ENCODE measurements around the gene NAMPT.
"Not testable (repeated sequence)": the region's sequence is repeated elsewhere in the genome, so short reads cannot be mapped to it uniquely, and the experiment has no call there.

Gene NAMPT

GRCh38 chr7:106231856-106232490 is 52.8 kb downstream of the NAMPT start:
- DNase-seq (ENCODE audit: low spot score), result no peak

GRCh38 chr7:106225856-106226255 is 58.9 kb downstream of the NAMPT start:
- DNase-seq (ENCODE audit: low spot score), result no peak

- DNase-seq (ENCODE audit: low spot score), result no peak
These were observed 60.0 kb downstream of the NAMPT start for GRCh38 chr7:106224797-106225196.

- no peak for DNase-seq (ENCODE audit: low spot score)
These were observed 61.6 kb downstream of the NAMPT start for GRCh38 chr7:106223156-106223555.

GRCh38 chr7:106222545-106222944 is 62.2 kb downstream of the NAMPT start:
- DNase-seq (ENCODE audit: low spot score), result no peak

- no peak for DNase-seq (ENCODE audit: low spot score)
These were observed 64.5 kb downstream of the NAMPT start for GRCh38 chr7:106220307-106220706.

- no peak for DNase-seq (ENCODE audit: low spot score)
These were observed 65.6 kb downstream of the NAMPT start for GRCh38 chr7:106219170-106219569.

- no peak for DNase-seq (ENCODE audit: low spot score)
These were observed 66.2 kb downstream of the NAMPT start for GRCh38 chr7:106218546-106218945.

- DNase-seq (ENCODE audit: low spot score), result peak; percentile 33
These were observed 67.8 kb downstream of the NAMPT start for GRCh38 chr7:106216923-106217542.

- DNase-seq (ENCODE audit: low spot score), result peak; percentile 88
These were observed 68.3 kb downstream of the NAMPT start for GRCh38 chr7:106216517-106216922.

GRCh38 chr7:106215868-106216516 is 68.8 kb downstream of the NAMPT start:
- no peak for DNase-seq (ENCODE audit: low spot score)

- DNase-seq (ENCODE audit: low spot score), result not testable (repeated sequence)
These were observed 75.8 kb downstream of the NAMPT start for GRCh38 chr7:106208944-106209343.

GRCh38 chr7:106206826-106207541 is 77.8 kb downstream of the NAMPT start:
- DNase-seq (ENCODE audit: low spot score), result no peak

- peak; percentile 19 for DNase-seq (ENCODE audit: low spot score)
These were observed 79.1 kb downstream of the NAMPT start for GRCh38 chr7:106205621-106206222.

- DNase-seq (ENCODE audit: low spot score), result no peak
These were observed 81.3 kb downstream of the NAMPT start for GRCh38 chr7:106203473-106203872.

- peak; percentile 11 for DNase-seq (ENCODE audit: low spot score)
These were observed 83.6 kb downstream of the NAMPT start for GRCh38 chr7:106201164-106201563.

- DNase-seq (ENCODE audit: low spot score), result no peak
These were observed 84.9 kb downstream of the NAMPT start for GRCh38 chr7:106199813-106200364.

GRCh38 chr7:106199024-106199423 is 85.8 kb downstream of the NAMPT start:
- no peak for DNase-seq (ENCODE audit: low spot score)
